Stimulated activated CD4-positive, alpha-beta T cell treated with anti-CD3 and anti-CD28 coated beads, Interleukin-15, amount 100 ng/mL, for 1 hour (primary cell): ENCODE results near the gene YJEFN3.

ENCODE experiments used
- DNase-seq, 2 donors: peaks; one replicate each; pipeline ENCODE4 v3.0.0-alpha.2; 2020; ENCODE audit warnings: low read depth in 1 of 2, low spot score in 1 of 2

YJEFN3 gene

DNA sequence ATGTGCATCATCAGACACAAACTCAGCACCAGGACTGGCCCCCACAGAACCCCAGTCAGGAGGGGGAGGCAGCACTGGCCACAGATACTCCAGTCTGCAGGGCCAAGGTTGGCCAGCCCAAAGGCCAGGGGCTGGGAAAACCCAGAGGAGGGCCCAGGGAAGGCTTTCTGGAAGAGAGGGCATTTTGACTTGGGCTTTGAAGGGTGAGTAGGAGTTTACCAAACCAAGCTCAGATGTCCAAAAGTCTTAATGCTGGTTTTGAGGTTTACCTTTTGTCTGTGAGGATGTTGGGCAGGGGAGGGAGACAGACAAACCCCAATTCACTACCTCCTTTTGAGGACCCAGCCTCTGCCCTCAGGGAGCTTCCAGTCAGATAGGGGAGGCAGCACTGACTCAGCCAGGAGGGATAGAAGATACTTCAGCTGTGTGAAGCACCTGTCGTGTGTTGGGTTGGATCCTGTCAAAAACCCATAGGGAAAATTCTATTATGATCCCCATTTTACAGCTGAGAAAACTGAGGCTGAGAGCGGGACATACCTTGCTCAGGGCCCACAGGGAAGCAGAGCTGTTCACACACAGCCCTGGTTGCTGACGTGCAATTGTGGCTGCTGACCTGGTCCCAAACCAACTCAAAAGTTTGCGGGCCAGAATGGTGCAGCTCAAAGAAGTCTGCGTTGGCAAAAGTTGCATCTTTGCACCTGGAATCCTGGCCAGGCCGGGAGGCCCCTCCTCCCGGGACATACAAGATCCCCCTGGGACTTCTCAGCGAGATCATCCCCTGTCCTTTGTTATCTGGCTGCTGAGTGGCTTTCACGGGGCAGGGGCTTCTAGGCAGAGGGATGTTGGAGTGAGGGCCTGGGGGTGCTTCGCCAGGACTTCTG lies 22.5 kb downstream of the YJEFN3 start:
- DNase-seq, result no peak

- no peak for DNase-seq
These were observed 23.1 kb downstream of the YJEFN3 start for GRCh38 chr19:19551853-19552192.

DNA sequence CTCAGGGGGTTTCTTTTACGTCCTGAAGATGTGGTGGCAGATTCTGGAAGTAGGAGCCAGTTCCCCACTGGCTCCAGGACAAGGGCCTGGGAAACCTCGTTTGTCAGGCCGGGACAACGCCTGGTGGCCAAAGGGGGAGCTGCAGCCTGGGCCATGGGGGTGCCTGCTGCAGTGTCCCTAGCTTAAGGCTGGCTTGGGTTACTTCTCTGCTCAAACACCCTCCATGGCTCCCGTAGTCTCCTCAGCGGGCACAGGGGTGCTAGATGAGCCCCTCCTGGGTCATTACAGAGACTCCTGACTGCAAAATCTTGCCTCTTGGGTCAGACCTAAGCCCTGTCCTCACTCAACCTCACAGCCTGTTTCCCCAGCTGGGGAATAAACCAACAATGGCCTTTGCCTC lies 24.1 kb downstream of the YJEFN3 start:
- DNase-seq, result no peak

DNA sequence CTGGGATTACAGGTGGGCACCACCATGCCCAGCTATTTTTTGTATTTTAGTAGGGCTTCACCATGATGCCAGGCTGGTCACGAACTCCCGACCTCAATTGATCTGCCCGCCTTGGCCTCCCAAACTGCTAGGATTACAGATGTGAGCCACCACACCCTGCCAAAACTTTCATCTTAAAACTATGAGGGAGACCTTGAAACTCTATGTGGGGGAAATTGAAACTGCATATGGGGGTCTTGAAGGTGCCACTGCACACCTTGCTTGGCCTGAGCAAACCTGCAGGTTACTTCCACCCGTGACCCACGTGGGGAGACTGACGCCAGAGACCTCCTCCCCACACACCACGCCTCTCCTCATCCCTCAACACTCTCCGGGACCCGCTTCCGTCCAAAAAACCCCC lies 25.0 kb downstream of the YJEFN3 start:
- DNase-seq, result no peak

DNA sequence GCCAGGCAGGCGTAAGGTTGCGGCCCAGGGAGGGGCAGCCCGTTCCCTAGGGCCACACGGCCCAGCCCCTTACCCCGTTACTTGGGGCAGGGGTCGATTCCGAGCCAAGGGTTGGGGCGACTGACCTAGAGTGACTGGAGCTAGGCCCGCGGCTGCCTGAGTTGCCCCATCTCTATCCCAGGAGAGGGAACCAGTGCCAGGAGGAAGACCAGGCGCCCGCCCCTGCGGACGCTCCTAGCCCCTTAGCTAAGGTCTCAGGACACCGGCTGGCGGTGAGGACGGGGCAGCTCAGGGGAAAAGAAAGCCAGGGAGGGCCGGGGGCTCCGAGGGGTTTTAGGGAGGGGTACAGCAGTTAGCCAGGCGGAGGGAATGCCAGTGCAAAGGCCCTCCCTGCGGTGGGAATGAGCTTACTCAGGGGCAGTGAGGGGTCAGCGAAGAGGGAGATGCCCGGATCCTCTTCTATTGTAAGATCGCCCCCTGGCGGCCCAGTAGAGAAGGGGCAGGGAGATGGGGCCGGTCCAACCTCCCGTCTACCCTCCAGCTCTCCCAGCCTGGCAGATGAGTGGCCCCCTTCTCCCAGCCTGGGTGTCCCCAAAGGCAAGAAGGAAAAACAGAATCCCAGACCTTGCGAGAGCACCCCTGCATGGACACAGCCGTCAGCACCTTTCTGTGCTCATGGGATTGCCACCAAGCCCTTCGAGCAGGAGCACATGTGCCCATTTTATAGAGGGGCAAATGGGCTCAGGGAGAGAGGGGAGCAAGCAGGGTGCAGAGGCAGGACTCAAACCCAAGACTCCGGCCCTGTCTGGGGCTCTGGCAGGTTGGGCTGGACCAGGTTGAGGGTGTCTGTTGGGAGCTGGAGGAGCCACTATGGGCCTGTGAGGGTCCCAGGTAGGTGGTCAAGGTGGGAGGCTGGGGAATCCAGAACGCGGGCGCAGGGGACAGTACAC lies 25.6 kb downstream of the YJEFN3 start:
- DNase-seq, result peak; percentile 22 to 49

GRCh38 chr19:19558055-19558454 lies 29.3 kb downstream of the YJEFN3 start:
- no peak for DNase-seq

GRCh38 chr19:19558636-19559035 lies 29.9 kb downstream of the YJEFN3 start:
- DNase-seq, result no peak

GRCh38 chr19:19559931-19560330 lies 31.2 kb downstream of the YJEFN3 start:
- no peak for DNase-seq

- DNase-seq, result no peak
These were observed 33.4 kb downstream of the YJEFN3 start for GRCh38 chr19:19561946-19562664.

- DNase-seq, result no peak
These were observed 34.1 kb downstream of the YJEFN3 start for GRCh38 chr19:19562665-19563347.

DNA sequence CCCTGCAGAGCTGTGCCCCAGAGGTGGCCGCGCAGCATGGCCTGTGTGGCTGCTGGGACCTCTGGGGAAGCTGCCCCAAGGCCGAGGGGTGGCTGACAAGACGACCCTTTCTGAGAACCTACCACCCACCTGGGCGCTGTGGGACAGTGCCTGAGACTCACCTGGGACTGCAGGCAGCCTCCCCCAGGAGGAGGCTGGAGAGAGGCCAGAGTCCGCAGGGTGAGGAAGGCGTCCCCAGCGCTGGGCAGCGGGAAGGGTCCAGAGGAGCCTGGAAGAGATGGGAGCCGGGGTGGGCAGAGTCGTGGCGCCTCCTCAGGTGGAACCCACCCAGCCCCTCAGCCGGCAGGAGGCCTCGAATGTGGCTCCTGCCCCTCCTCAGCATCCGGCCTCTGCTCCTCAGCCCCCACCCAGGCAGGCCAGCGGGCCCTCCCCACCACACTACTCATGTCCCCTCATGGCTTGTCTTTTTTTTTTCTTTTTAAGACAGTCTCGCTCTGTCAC lies 34.7 kb downstream of the YJEFN3 start:
- DNase-seq, result no peak

DNA sequence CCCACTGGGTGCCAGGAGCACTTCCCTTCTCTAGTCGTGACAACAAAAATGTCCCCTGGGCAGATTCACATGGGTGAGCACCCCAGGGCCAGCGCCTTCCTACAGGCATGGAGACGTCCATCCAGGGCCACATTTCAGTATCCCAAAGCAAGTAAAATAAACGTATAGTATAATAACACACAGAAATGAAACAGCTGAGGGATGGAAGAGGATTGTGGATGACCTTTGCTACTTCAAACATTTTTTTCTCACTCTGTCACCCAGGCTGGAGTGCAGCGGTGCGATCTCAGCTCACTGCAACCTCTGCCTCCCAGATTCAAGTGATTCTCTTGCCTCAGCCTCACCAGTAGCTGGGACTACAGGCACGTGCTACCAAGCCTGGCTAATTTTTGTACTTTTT lies 37.6 kb downstream of the YJEFN3 start:
- DNase-seq, result no peak

DNA sequence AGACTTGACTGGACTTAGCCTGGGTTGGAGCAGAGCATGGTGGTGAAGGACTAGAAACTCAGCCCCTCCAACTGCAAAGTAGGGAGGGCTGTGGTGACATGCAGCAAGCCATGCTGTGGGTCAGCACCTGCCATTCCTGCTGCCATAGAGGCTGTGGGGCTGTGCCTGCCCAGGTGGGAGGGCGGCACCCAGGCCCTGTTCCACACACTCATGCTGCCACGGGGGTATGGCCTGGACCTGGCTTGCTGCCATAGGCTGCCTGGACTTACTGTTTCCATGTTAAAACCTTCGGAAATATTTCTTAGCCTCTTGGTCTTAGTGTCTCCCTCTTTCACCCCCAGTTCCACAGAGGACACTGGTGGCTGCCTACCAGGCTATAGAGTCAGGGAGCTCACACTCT lies 38.7 kb downstream of the YJEFN3 start:
- DNase-seq, result no peak

- no peak for DNase-seq
These were observed 40.4 kb downstream of the YJEFN3 start for GRCh38 chr19:19568802-19569756.

DNA sequence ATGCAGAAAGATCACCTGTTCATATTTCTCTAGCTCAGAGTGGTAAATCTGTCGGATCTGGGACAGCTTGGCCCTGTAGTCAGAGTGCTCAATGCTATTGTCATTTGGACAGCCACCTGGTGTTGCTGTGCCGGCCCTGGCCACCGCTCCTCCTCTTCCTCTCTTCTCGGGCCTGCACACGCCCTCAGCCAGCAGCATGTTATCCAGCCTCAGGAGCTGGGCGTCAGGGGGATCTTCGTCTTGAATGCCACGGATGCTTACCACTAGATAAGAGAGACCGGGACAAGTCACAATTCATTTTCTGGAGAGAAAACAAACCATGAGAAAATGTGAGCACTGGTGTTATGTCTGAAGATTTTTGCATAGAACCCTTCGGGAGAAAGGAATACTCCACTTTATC lies 41.9 kb downstream of the YJEFN3 start:
- no peak for DNase-seq

DNA sequence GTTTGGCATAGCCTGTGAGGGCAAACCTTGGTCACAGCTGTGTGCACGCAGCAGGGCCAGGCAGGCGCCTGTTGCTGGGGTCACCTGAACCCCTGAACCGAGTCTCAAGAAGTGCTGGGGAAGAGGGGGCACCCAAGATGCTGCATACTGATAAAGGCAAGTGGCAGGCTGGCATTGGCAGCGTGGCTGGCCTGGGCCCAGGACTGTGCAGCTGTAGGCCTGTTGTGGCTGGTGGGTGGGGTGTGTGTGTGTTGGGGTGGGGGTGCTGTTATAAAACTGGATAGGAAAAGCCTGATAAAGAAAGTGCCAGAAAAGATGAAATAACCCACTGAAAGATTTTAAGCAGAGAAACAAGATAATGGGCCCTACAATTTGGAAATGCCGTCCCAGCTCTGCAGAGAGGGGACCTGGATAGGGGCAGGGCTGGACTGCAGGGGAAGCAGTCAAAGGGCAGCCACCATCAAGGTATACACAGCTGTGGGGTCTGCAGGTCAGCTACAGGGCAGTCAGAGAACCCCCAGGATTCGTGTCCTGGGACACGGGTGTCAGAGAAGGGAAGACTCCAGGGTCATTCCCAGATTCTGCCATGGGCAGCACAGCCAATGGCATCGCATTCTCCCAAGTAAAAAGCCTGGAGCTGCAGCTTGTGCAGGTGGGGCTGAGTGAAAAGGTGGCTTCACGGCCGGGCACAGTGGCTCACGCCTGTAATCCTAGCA lies 42.5 kb downstream of the YJEFN3 start:
- DNase-seq, result no peak

DNA sequence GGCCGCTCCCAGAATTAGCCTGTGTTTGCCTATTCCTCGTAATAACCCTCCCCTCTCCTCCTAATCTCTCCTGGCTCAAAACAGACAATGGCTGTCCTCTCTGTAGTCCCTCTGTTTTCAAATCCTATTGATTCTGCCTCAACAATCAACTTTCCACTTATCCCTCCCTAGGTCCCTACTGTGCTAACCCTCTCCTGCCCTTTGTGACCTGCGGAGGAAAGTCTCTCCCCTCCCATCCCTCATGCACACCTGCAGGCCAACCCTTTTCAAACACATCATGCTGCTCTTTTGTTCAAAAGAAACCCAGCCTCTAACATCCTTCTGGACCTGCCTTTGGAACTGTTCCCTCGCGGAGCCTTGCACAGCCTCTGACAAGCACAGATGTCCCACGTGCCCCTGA lies 46.7 kb downstream of the YJEFN3 start:
- no peak for DNase-seq

DNA sequence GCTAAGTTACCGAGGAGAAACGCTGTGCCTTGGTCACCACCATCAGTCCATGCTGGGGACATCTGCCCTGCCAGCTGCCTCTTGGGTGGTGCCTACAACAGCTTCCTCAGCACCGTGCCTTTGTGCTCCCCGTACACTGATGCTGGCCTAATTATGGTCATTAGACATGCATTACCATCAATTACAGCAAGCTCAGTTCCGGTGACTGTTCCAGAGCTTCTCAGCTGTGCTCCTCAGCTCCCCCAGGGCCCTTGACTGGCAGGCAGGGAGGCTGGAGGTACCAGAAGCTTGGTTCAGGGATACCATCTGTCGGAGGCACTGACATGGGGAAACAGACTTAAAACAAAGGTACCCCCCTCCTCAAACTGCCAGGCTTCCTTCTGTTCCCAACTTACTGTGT lies 49.5 kb downstream of the YJEFN3 start:
- no peak for DNase-seq
